SK-N-SH (cell line): ENCODE data around the gene ENPP7. TPM values are rescaled to one million over a fixed set of nuclear protein-coding genes. Genes with fewer than 3 reads are reported as not detected.

Source experiments
- CTCF ChIA-PET: fragments of 300-600, 350-600 bp; formaldehyde crosslinking; extraction: SDS; loops from one replicate; lab custom pipeline; 2021; lab: Yijun Ruan, JAX
- POLR2A ChIA-PET: fragments of 350-600 bp; sonication (Branson Sonifier 250); formaldehyde crosslinking; extraction: SDS; loops from one replicate; lab custom pipeline; 2020; ENCODE audit warnings: antibody characterized with exemption, inconsistent platforms; lab: Yijun Ruan, JAX
- DNase-seq: peaks from one replicate; pipeline ENCODE4 v3.0.0; 2012
- H2AFZ ChIP-seq: fragments of 200-600 bp; sonication (generic); 2 replicates; pipeline ENCODE4 v1.8.1; 2016; ENCODE audit warnings: antibody characterized with exemption, mild to moderate bottlenecking, low read depth
- H3F3A ChIP-seq: fragments of 200-600 bp; sonication (generic); replicated peaks from 2 replicates; pipeline ENCODE3; 2016; ENCODE audit warnings: antibody characterized with exemption, mild to moderate bottlenecking; ENCODE audit not compliant: insufficient read depth
- H3K27ac ChIP-seq, 2 experiments: fragments of 200-500 bp in 1 of 2; fragments of 200-600 bp in 1 of 2; sonication (Bioruptor generic) in 1 of 2; sonication (generic), shearing (Covaris generic) in 1 of 2; 2 replicates each; pipeline versions ENCODE4 v1.5.1 to v1.6.1; 2014 to 2016; ENCODE audit warnings: low read depth in 2 of 2, inconsistent platforms in 1 of 2, low read length in 1 of 2, mild to moderate bottlenecking in 1 of 2, mixed read lengths in 1 of 2
- H3K27me3 ChIP-seq: fragments of 200-600 bp; sonication (generic), shearing (Covaris generic); 2 replicates; pipeline ENCODE4 v1.6.1; 2016; ENCODE audit warnings: mixed run types; ENCODE audit not compliant: insufficient read depth
- H3K36me3 ChIP-seq, 2 experiments: fragments of 200-500 bp in 1 of 2; fragments of 200-600 bp in 1 of 2; sonication (Bioruptor generic) in 1 of 2; sonication (generic) in 1 of 2; replicated peaks in 1 of 2; 2 replicates each; pipeline versions ENCODE3 to v1.5.1; 2014 to 2016; ENCODE audit warnings: low read length in 1 of 2, mild to moderate bottlenecking in 1 of 2; ENCODE audit not compliant: insufficient read depth in 2 of 2, control insufficient read depth in 1 of 2
- H3K4me1 ChIP-seq, 2 experiments: fragments of 200-500 bp in 1 of 2; fragments of 200-600 bp in 1 of 2; sonication (Bioruptor generic) in 1 of 2; sonication (generic), shearing (Covaris generic) in 1 of 2; 2 replicates each; pipeline versions ENCODE4 v1.5.1 to v1.6.1; 2014 to 2016; ENCODE audit warnings: low read depth in 1 of 2, low read length in 1 of 2, mixed run types in 1 of 2; ENCODE audit not compliant: insufficient read depth in 2 of 2, control insufficient read depth in 1 of 2
- H3K4me2 ChIP-seq: fragments of 200-600 bp; sonication (generic), shearing (Covaris generic); 2 replicates; pipeline ENCODE4 v1.6.1; 2017; ENCODE audit warnings: mixed run types
- H3K4me3 ChIP-seq, 2 experiments: fragments of 200-500 bp in 1 of 2; fragments of 200-600 bp in 1 of 2; sonication (Bioruptor generic) in 1 of 2; sonication (generic), shearing (Covaris generic) in 1 of 2; 2 replicates each; pipeline versions ENCODE4 v1.5.1 to v1.8.1; 2014 to 2016; ENCODE audit warnings: low read depth in 2 of 2, inconsistent platforms in 1 of 2, low read length in 1 of 2, mild to moderate bottlenecking in 1 of 2, mixed read lengths in 1 of 2, moderate library complexity in 1 of 2
- H3K79me2 ChIP-seq: fragments of 200-600 bp; sonication (generic); 2 replicates; pipeline ENCODE4 v1.8.1; 2017; ENCODE audit warnings: mild to moderate bottlenecking; ENCODE audit not compliant: insufficient read depth
- H3K9ac ChIP-seq: fragments of 200-600 bp; sonication (generic); 2 replicates; pipeline ENCODE4 v1.6.1; 2017; ENCODE audit warnings: mixed run types
- H3K9me2 ChIP-seq: fragments of 200-600 bp; sonication (generic); 2 replicates; pipeline ENCODE4 v1.6.1; 2017; ENCODE audit warnings: mixed run types
- H3K9me3 ChIP-seq: fragments of 200-600 bp; sonication (generic); 2 replicates; pipeline ENCODE4 v1.6.1; 2017; ENCODE audit warnings: mixed run types, mild to moderate bottlenecking, moderate library complexity
- H4K20me1 ChIP-seq: fragments of 200-600 bp; sonication (generic); 2 replicates; pipeline ENCODE4 v1.6.1; 2017; ENCODE audit warnings: mild to moderate bottlenecking, mixed run types; ENCODE audit not compliant: insufficient read depth
- CHD2 ChIP-seq: fragments of 150-350 bp; IDR thresholded peaks from 2 replicates; pipeline ENCODE4 v1.6.1; 2018; ENCODE audit warnings: low read length; ENCODE audit not compliant: partially characterized antibody
- FOSL2 ChIP-seq: IDR thresholded peaks from 2 replicates; pipeline ENCODE4 v1.4.0; 2012; ENCODE audit warnings: low read depth, mild to moderate bottlenecking, moderate library complexity, borderline replicate concordance
- FOXM1 ChIP-seq: IDR thresholded peaks from 2 replicates; pipeline ENCODE4 v1.4.0; 2012; ENCODE audit warnings: low read depth, mild to moderate bottlenecking
- GABPA ChIP-seq: IDR thresholded peaks from 2 replicates; pipeline ENCODE4 v1.4.0; 2012; ENCODE audit warnings: low read depth, mild to moderate bottlenecking
- GATA2 ChIP-seq: sonication (generic); formaldehyde crosslinking; IDR thresholded peaks from 2 replicates; pipeline ENCODE4 v1.5.0; 2020; ENCODE audit warnings: mild to moderate bottlenecking, missing genetic modification reagents
- JUND ChIP-seq: IDR thresholded peaks from 2 replicates; pipeline ENCODE4 v1.4.0; 2012
- NFIC ChIP-seq: IDR thresholded peaks from 2 replicates; pipeline ENCODE4 v1.4.0; 2012; ENCODE audit warnings: borderline replicate concordance
- NRF1 ChIP-seq: IDR thresholded peaks from 2 replicates; pipeline ENCODE4 v1.6.1; 2012; ENCODE audit warnings: low read depth, mild to moderate bottlenecking, low read length
- PBX3 ChIP-seq: IDR thresholded peaks from 2 replicates; pipeline ENCODE4; 2012
- POLR2AphosphoS5 ChIP-seq: IDR thresholded peaks from 2 replicates; pipeline ENCODE4 v1.6.1; 2012; ENCODE audit warnings: low read depth, low read length
- RAD21 ChIP-seq: IDR thresholded peaks from 2 replicates; pipeline ENCODE4 v1.6.1; 2012; ENCODE audit warnings: mild to moderate bottlenecking, low read length
- RCOR1 ChIP-seq: fragments of 150-350 bp; IDR thresholded peaks from 2 replicates; pipeline ENCODE4 v1.6.1; 2017; ENCODE audit warnings: antibody characterized with exemption, low read length
- RXRA ChIP-seq: IDR thresholded peaks from 2 replicates; pipeline ENCODE4 v1.4.0; 2012; ENCODE audit warnings: low read depth, mild to moderate bottlenecking, borderline replicate concordance
- TAF1 ChIP-seq: IDR thresholded peaks from 2 replicates; pipeline ENCODE4 v1.6.1; 2012; ENCODE audit warnings: low read depth, mild to moderate bottlenecking, low read length, moderate library complexity, borderline replicate concordance
- TCF12 ChIP-seq: IDR thresholded peaks from 2 replicates; pipeline ENCODE4 v1.4.0; 2012
- TEAD4 ChIP-seq: IDR thresholded peaks from 2 replicates; pipeline ENCODE4 v1.4.0; 2012; ENCODE audit warnings: mild to moderate bottlenecking, borderline replicate concordance; ENCODE audit not compliant: insufficient read depth
- USF2 ChIP-seq: fragments of 150-350 bp; IDR thresholded peaks from 2 replicates; pipeline ENCODE4 v1.6.1; 2017; ENCODE audit warnings: antibody characterized with exemption, low read length, low read depth, borderline replicate concordance
- WGBS: methylation state at CpG from one replicate; pipeline ENCODE4 v1.1.6; 2017; ENCODE audit warnings: low lambda C conversion rate; 5-methylcytosine and 5-hydroxymethylcytosine counted together
- polyA plus RNA-seq, 3 experiments: library from polyadenylated mRNA; depleted of rRNA; stranded (reverse); fragments of >200 nt; gene quantifications; 2 replicates each; pipeline ENCODE4 v1.2.3, GENCODE V29; 2012
- TF ChIP-seq, protein P1 (sequence below): IDR thresholded peaks from 2 replicates; pipeline ENCODE4 v1.6.1; 2012; ENCODE audit warnings: mild to moderate bottlenecking, low read depth, low read length, moderate library complexity
- TF ChIP-seq, protein P2 (sequence below): IDR thresholded peaks from 2 replicates; pipeline ENCODE4 v1.4.0; 2012; ENCODE audit warnings: low read depth, borderline replicate concordance
- TF ChIP-seq, protein P3 (sequence below): IDR thresholded peaks from 2 replicates; pipeline ENCODE4 v1.4.0; 2012; ENCODE audit warnings: low read depth, borderline replicate concordance

The ENPP7 gene
- polyA plus RNA-seq, 1 of the 3 experiments (the other 2 are of a cell fraction): not detected

- DNase-seq: no peak
- 57% methylated on average over 12 of the region's 17 CpGs for WGBS
- Histone ChIP-seq H3K9me2 (no peaks in the 10 kb centered on the region), H3K27me3 (peaks cover 9% of the 10 kb centered on the region), H4K20me1 (no peaks in the 10 kb centered on the region), H3K4me1 (no peaks in the 10 kb centered on the region), H3K9me3 (no peaks in the 10 kb centered on the region), H3K4me3 (no peak overlapping the region), H3K9ac (no peak overlapping the region), H3K79me2 (no peaks in the 10 kb centered on the region), H2AFZ (no peak overlapping the region), H3K4me2 (no peak overlapping the region), H3K27ac (no peak overlapping the region), H3F3A (no peaks in the 10 kb centered on the region), H3K36me3 (no peaks in the 10 kb centered on the region)
- TF ChIP-seq FOXM1 (no peak), USF2 (no peak), NRF1 (no peak), RAD21 (no peak), CHD2 (no peak), TAF1 (no peak), POLR2AphosphoS5 (no peak), GABPA (no peak), TEAD4 (no peak), NFIC (no peak), RXRA (no peak), TCF12 (no peak), PBX3 (no peak)
- POLR2A ChIA-PET: no interaction called here
- CTCF ChIA-PET: interaction anchor here (0.8 to 2.5 kb wide), 3 partner anchors 9 to 22 kb away, joined by 3 to 7 read pairs (median 4); no protein-coding TSS in a partner anchor
Measured at GRCh38 chr17:79686476-79686875, 44.3 kb upstream of the ENPP7 start.

GRCh38 chr17:79690466-79690865, 40.3 kb upstream of the ENPP7 start:
- WGBS: 30% methylated on average over 10 of the region's 10 CpGs
- no peaks in the 10 kb centered on the region for H4K20me1 ChIP-seq
- H3K36me3 ChIP-seq: no peaks in the 10 kb centered on the region
- no peak for DNase-seq
- no peaks in the 10 kb centered on the region for H3F3A ChIP-seq
- CTCF ChIA-PET: interaction anchor here (0.6 to 2.8 kb wide), 3 partner anchors 18 to 51 kb away, joined by 3 to 9 read pairs (median 8); no protein-coding TSS in a partner anchor
- H3K9me3 ChIP-seq: no peaks in the 10 kb centered on the region
- no peaks in the 10 kb centered on the region for H3K9me2 ChIP-seq
- H3K27ac ChIP-seq: no peak overlapping the region
- POLR2A ChIA-PET: no interaction called here
- TF ChIP-seq, protein P1, sequence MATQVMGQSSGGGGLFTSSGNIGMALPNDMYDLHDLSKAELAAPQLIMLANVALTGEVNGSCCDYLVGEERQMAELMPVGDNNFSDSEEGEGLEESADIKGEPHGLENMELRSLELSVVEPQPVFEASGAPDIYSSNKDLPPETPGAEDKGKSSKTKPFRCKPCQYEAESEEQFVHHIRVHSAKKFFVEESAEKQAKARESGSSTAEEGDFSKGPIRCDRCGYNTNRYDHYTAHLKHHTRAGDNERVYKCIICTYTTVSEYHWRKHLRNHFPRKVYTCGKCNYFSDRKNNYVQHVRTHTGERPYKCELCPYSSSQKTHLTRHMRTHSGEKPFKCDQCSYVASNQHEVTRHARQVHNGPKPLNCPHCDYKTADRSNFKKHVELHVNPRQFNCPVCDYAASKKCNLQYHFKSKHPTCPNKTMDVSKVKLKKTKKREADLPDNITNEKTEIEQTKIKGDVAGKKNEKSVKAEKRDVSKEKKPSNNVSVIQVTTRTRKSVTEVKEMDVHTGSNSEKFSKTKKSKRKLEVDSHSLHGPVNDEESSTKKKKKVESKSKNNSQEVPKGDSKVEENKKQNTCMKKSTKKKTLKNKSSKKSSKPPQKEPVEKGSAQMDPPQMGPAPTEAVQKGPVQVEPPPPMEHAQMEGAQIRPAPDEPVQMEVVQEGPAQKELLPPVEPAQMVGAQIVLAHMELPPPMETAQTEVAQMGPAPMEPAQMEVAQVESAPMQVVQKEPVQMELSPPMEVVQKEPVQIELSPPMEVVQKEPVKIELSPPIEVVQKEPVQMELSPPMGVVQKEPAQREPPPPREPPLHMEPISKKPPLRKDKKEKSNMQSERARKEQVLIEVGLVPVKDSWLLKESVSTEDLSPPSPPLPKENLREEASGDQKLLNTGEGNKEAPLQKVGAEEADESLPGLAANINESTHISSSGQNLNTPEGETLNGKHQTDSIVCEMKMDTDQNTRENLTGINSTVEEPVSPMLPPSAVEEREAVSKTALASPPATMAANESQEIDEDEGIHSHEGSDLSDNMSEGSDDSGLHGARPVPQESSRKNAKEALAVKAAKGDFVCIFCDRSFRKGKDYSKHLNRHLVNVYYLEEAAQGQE: no peak
- TF ChIP-seq, protein P2, sequence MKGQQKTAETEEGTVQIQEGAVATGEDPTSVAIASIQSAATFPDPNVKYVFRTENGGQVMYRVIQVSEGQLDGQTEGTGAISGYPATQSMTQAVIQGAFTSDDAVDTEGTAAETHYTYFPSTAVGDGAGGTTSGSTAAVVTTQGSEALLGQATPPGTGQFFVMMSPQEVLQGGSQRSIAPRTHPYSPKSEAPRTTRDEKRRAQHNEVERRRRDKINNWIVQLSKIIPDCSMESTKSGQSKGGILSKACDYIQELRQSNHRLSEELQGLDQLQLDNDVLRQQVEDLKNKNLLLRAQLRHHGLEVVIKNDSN: no peak
- TF ChIP-seq RCOR1 (no peak), GATA2 (CRISPR knock-in tag) (no peak), RXRA (no peak), FOSL2 (no peak), JUND (no peak)
- TF ChIP-seq, protein P3, sequence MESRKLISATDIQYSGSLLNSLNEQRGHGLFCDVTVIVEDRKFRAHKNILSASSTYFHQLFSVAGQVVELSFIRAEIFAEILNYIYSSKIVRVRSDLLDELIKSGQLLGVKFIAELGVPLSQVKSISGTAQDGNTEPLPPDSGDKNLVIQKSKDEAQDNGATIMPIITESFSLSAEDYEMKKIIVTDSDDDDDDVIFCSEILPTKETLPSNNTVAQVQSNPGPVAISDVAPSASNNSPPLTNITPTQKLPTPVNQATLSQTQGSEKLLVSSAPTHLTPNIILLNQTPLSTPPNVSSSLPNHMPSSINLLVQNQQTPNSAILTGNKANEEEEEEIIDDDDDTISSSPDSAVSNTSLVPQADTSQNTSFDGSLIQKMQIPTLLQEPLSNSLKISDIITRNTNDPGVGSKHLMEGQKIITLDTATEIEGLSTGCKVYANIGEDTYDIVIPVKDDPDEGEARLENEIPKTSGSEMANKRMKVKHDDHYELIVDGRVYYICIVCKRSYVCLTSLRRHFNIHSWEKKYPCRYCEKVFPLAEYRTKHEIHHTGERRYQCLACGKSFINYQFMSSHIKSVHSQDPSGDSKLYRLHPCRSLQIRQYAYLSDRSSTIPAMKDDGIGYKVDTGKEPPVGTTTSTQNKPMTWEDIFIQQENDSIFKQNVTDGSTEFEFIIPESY: no peak
- H3K79me2 ChIP-seq: no peaks in the 10 kb centered on the region
- H3K4me2 ChIP-seq: no peak overlapping the region
- H3K27me3 ChIP-seq: peaks cover 15% of the 10 kb centered on the region; the same call in 1 of the 2 replicates
- no peak overlapping the region for H2AFZ ChIP-seq
- peaks cover 0 to 4% of the 10 kb centered on the region in 2 experiments; a peak in 1 of 4 replicates for H3K4me1 ChIP-seq
- H3K4me3 ChIP-seq: no peak overlapping the region
- no peak overlapping the region for H3K9ac ChIP-seq
